ENCODE results near the gene SPI1.

Gene SPI1

DNA sequence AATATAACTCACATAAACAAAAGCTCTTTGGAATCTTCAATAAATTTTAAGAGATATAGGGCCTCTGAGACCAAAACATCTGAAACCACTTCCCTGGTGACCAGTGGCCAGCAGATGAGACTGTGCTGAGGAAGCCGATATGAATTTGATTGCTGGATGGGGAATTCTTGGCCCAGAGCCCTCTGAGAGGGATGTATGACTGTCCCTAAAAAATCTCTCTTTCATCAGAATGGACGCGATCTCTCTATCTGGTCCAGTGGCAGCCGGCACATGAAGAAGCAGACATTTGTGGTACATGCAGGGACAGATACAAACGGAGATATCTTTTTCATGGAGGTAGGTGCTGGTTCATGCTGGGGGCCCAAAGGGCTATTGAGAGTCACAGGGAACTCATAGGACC, 63.4 kb downstream of the SPI1 start:
- no peak overlapping the region for H3K27ac ChIP-seq
- TF ChIP-seq, protein P1, sequence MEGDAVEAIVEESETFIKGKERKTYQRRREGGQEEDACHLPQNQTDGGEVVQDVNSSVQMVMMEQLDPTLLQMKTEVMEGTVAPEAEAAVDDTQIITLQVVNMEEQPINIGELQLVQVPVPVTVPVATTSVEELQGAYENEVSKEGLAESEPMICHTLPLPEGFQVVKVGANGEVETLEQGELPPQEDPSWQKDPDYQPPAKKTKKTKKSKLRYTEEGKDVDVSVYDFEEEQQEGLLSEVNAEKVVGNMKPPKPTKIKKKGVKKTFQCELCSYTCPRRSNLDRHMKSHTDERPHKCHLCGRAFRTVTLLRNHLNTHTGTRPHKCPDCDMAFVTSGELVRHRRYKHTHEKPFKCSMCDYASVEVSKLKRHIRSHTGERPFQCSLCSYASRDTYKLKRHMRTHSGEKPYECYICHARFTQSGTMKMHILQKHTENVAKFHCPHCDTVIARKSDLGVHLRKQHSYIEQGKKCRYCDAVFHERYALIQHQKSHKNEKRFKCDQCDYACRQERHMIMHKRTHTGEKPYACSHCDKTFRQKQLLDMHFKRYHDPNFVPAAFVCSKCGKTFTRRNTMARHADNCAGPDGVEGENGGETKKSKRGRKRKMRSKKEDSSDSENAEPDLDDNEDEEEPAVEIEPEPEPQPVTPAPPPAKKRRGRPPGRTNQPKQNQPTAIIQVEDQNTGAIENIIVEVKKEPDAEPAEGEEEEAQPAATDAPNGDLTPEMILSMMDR (conservative IDR thresholded peaks at IDR 0.05), result no peak

DNA sequence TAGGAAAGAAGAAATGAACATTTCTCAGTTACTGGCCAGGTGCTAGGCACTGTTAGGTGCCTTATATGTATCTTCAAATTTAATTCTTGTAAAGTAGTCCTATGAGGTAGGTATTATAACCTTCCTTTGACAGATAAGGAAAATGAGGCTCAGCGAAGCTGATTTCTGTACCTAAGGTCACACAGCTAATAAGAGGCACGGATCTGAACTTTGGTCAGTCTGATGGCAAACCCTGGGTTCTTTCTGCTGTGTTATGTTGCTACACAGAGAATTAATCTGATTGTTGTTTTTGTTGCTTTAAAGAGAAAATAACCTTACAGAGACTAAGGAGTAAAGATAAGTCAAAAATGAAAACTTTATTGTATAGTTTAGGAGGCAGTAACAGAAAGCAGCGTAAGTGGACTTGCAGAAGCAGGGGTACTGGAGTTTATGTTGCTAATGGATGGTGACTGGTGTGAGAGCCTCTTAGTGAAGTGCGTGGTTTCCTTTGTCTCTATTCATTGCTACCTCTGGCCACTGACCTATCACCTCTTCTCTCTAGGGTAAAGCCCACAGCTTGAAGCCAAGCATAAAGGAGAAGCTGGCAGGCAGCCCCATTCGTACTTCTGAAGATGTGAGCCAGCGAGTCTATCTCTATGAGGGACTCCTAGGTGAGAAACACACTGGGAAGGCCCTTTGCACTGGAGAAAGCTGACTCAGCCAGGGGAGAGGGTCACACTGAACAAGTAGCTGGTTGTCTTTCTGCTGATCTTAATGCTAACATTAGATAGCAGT, 70.1 kb downstream of the SPI1 start:
- TF ChIP-seq, protein P1 (conservative IDR thresholded peaks at IDR 0.05), result no peak
- H3K27ac ChIP-seq, result no peak overlapping the region

DNA sequence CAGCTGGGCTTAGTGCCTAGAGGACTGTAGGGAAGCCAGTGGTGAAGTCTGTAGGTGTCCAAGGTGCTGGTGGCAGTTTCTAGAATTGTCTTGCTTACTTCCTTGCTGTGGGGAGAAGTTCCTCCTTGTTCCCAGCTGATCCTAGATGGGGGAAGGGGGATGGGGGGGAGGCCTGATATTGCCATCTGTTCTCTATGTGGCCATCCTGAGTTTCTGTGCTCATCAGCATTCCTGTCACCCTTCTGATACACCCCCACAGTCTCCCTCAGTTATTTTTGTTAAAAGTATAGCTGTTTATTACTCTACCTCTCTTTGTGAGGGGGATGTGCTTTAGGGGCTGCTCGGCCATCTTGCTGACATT, 71.9 kb downstream of the SPI1 start:
- TF ChIP-seq, protein P1 (conservative IDR thresholded peaks at IDR 0.05), result no peak
- H3K27ac ChIP-seq, result no peak overlapping the region

DNA sequence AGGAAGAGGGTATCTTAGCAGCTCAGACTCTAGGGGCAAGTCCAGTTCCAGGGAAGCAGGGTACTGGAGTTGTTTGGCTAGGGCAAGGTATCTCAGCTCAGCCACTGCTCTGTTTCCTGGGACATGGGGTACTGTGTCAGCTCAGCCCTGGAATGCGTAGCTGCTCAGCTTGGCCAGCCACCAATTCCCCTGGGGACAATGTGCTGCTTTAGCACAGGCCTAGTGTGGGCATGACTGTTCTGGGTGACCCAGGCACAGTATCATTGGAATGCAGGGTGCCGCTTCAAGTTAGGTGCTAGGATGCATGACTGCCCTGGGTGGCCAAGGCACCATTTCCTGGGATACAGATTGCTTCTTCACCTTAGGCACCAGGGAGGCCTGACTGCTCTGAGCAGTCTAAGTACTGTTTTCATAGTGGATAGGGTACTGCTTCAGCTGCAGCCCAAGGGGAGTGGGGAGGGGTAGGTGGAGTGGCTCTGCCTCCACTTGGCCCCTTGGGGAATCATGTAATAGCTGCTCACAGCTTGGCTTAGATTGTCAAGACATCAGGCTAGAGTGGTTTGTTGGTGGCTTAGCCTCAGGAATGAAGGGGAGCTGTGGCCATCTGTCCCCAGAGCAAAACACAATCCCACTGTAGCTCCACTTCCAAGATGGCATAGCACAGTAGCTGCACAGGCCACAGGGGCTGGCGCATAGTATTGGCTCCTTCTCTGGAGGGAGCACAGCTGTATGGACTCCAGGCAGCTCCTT, 72.4 kb downstream of the SPI1 start:
- no peak overlapping the region for H3K27ac ChIP-seq
- TF ChIP-seq, protein P1 (conservative IDR thresholded peaks at IDR 0.05), result no peak
